GM20431 (cell line): ENCODE results near the gene SOX2.

ENCODE experiments used
- in situ Hi-C: fragments of 300-500 bp; cut with MseI, MboI; formaldehyde crosslinking; loops from one replicate; pipeline ENCODE4 v1.15.0; 2020; ENCODE audit warnings: low sequenced_read_pairs; ENCODE audit not compliant: unreplicated experiment

Gene SOX2

DNA sequence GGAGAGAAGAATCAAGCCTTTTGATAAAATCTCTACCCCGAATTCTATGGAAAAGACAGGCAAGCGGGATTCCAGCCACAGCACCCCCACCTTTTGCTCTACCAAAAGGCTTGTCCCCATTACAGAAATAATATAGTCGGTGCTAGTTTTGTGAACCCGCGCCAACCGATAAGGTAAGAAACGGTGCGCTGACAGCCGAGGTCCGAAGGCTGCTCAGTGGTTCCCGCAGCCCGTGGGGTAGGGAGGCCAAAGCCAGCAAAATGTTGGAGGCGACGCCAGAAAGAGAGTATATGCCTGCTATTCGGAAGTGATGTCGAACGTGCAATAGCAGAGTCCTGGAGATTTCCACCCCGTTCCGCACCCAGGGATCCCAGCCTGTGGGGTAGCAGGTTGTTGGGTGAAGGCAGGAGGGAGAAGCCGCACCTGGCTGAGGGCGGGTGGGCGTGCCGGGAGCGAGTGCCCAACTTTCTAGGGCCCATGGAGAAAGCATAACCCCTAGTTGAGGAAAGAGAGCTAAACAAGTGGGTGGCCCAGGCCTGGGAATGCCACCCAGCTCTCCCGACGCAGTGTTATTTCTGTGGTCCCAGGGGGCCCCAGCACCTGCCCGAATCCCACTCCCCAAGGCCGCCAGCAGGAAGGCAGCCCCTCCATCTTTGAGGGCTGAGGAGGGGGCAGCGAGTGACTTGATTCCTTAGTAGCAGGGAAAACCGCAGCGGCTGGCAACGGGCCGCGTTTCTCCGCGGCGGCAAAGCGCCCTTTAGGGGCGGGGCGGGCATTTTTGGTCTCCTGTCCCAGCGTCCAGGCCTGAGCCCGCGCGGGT lies 7.9 kb upstream of the SOX2 start:
- in situ Hi-C loops: loop anchor here (25.0 kb wide), 2 partner anchors 558 to 983 kb away; no protein-coding TSS in a partner anchor

- in situ Hi-C loops: loop anchor here (25.0 kb wide), 2 partner anchors 558 to 983 kb away; no protein-coding TSS in a partner anchor
Observed at GRCh38 chr3:181704421-181705085, 7.2 kb upstream of the SOX2 start.

DNA sequence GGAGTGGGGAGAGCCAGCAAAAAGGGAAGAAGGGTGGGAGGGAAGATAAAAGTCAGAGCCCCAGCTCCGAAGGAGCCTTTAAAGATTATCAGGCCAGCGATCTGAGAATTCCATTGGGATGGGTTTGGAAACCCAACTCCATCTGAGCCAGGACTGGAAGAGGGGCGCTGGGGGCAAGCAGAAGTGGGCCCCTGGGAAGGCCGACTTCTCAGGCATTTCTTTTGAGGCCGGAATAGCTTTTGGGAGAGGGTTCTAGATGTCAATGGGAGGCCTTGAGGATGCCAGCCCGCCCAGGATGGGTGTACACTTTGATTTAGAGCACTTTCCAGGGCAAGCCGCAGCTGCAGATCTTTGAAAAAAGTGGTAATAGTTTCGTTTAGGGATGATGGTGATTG lies 6.6 kb upstream of the SOX2 start:
- in situ Hi-C loops: loop anchor here (25.0 kb wide), 2 partner anchors 557 to 982 kb away; no protein-coding TSS in a partner anchor

DNA sequence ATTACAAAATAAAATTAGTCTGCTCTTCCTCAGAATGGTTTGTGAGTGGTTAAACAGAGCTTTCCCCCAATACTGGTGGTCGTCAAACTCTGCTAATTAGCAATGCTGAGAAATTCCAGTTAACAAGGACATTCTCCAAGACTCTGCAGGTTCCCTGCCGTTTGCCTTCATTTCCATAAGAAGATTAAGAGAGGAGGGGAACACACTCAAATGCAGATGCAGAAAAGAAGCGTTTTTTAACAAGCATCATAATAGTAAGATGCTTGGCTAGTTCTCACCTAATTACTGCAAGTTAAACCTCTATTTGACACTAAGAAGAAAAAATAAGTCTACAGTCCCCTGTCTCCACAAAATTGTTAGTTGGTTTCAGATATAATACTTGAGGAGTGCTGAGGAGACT lies 3.7 kb upstream of the SOX2 start:
- in situ Hi-C loops: loop anchor here (25.0 kb wide), 2 partner anchors 554 to 979 kb away; no protein-coding TSS in a partner anchor

DNA sequence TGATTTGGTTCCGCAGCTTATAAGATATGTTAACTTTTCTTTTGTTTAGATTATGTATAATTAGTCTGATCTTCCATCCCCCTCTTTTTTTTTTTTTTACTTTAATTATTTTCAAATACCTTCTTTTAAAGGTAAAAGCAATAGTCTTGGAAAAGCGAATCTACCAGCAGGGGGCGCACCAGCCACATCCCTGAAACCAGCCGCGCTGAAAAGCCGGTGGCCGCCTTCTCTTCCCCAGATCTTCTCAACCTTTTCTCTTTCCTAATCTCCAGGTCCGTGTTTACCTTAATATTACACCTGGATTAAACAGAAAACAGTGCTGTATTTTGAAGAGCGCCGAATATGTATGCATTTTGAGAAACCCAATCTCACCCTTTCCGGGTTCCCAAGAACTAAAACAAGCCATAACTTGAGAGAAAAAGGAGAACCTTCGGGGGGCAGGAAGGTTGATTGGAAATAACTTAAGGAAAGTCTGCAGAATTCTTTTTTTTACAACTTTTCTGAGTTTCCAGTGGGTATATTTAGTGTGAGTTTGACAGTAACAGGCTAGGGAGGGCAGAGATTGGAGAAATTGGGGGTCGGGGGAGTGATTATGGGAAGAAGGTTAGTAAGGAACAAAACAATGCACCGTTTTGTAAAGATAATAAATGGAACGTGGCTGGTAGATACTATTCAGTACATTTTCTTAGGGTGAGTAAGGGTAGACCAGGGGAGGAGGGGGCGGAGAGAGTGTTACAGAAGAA lies 2.0 kb upstream of the SOX2 start:
- in situ Hi-C loops: loop anchor here (25.0 kb wide), 2 partner anchors 553 to 978 kb away; no protein-coding TSS in a partner anchor

GRCh38 chr3:181710345-181711291 lies 1.1 kb upstream of the SOX2 start:
- in situ Hi-C loops: loop anchor here (25.0 kb wide), 2 partner anchors 552 to 977 kb away; no protein-coding TSS in a partner anchor

GRCh38 chr3:181712226-181712552 lies 464 bp downstream of the SOX2 start:
- in situ Hi-C loops: loop anchor here (25.0 kb wide), 2 partner anchors 550 to 975 kb away; no protein-coding TSS in a partner anchor

GRCh38 chr3:181712553-181713279 lies 991 bp downstream of the SOX2 start:
- in situ Hi-C loops: loop anchor here (25.0 kb wide), 2 partner anchors 550 to 975 kb away; no protein-coding TSS in a partner anchor

- in situ Hi-C loops: loop anchor here (25.0 kb wide), 2 partner anchors 549 to 974 kb away; no protein-coding TSS in a partner anchor
Observed at GRCh38 chr3:181713280-181713647, 1.5 kb downstream of the SOX2 start.

GRCh38 chr3:181713676-181714612 lies 2.2 kb downstream of the SOX2 start:
- in situ Hi-C loops: loop anchor here (25.0 kb wide), 2 partner anchors 548 to 973 kb away; no protein-coding TSS in a partner anchor

DNA sequence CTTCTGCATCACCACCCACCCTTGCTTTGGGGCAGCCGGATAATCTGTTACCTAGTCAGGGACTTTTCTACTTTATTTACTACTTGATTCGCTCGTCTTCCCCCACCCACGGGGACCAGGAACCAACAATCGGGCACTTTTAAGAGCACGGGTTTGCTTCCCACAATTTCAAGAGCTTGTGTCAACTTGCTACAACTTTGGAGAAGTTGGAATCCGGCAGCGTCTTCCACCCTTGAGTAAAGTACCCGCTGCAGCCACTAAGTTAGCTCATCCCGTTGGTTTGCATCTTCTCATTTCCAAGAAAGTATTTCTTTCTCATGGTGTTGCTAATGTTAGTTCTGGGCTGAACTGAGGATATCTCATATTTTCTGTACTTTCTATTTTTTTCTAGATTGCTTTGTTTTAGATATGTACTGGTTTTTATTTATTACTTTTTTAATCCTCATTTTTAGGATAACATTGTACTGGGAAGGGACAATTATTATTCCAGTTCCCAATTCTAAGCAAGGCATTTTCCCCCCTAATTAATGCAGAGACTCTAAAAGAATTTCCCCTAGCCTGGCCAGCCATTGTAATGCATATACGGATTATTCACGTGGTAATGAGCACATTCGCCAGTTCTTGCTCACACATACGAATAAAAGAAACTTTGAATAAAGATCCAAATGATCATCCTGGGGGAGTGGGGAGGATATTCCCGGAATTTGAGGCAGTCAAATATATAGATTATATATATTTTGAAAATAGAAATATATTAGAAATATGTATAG lies 4.0 kb downstream of the SOX2 start:
- in situ Hi-C loops: loop anchor here (25.0 kb wide), 2 partner anchors 547 to 972 kb away; no protein-coding TSS in a partner anchor

GRCh38 chr3:181716966-181717365 lies 5.2 kb downstream of the SOX2 start:
- in situ Hi-C loops: loop anchor here (25.0 kb wide), 2 partner anchors 545 to 970 kb away; no protein-coding TSS in a partner anchor

DNA sequence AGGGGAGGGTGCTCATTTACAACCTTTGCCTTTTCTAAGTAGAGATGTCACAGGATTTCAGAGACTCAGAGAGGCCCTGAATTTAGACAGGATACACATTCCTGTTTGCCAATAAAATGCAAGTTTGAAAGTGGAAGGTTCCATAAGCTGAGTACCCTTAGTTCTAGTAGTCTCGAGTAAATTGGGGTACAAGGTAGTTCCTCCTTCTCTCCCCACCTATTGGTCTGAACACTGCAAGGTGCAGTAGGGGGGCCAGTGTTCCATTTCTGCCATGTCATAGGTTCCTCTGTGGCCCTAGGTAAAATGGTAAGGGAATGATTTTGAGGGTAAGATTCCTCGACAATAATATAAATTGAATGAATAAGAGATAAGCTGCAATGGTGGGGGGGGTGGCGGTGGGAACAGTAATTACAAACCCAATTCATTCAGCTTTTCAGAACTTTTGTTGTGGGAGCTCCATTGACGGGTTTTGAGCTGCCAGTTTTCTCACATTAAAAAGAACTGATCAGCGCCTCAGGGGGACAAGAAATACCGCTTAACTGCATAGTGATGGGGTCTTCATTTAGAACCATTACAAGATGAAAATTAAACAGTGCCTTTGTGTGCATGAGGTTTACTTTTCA lies 5.9 kb downstream of the SOX2 start:
- in situ Hi-C loops: loop anchor here (25.0 kb wide), 2 partner anchors 545 to 970 kb away; no protein-coding TSS in a partner anchor

DNA sequence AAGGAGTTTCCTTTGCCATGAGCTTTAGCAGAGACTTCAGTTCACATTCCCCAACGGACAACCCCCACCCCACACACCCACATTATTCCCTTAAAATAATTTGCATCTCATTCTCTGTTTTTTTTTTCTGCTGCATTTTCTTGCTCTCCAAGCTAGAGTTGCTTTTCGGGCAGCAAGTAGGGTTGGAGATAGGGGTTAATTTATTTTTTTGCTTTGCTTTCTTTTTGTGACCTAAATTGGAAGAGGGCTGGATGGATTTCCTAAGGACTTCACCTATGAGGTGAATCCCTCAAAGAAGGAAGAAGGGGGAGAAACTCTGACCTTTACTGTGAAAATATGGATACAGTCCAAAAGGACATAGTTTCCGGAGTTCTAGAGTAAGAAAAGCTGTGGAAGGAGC lies 6.6 kb downstream of the SOX2 start:
- in situ Hi-C loops: loop anchor here (25.0 kb wide), 2 partner anchors 544 to 969 kb away; no protein-coding TSS in a partner anchor

GRCh38 chr3:181718987-181719911 lies 7.5 kb downstream of the SOX2 start:
- in situ Hi-C loops: loop anchor here (25.0 kb wide), 2 partner anchors 543 to 968 kb away; no protein-coding TSS in a partner anchor
